GM18508 (cell line): ENCODE measurements around the gene FAM219B.

ENCODE experiments used
- ATAC-seq: cut with Tn5 transposase; IDR thresholded peaks from one replicate; pipeline ENCODE4 v1.9.1; 2021; ENCODE audit warnings: moderate number of reproducible peaks; ENCODE audit not compliant: insufficient read depth, unreplicated experiment

FAM219B gene

GRCh38 chr15:74854453-74855022 is 52.1 kb downstream of the FAM219B start:
- no peak for ATAC-seq

GRCh38 chr15:74851960-74852359 is 54.7 kb downstream of the FAM219B start:
- no peak for ATAC-seq

DNA sequence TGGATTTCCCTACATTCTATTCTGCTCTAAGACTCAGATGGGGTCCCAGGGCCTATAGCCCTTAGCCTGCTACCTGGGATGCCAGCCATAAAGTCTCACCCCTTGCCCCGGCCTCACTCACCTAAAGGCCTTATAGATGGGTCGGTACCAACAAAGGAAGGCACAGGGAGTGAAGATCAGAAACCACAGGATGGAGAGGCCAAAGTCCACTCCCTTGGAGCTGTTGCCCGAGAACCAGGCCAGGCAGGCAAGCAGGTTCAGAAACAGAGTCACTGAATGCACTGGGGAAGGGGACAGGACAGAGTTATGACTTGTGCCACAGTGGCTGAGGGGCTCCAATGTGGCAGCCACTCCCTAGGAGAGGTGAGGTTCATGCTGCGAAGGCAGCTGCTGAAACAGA is 56.3 kb downstream of the FAM219B start:
- ATAC-seq, result no peak
